Parathyroid adenoma (tissue), 2 donors: ENCODE data around the gene DHDH.

Source experiments
- H2AFZ ChIP-seq: fragments of 300-600 bp; sonication (generic); one replicate; pipeline ENCODE4 v1.7.0; 2017; ENCODE audit warnings: antibody characterized with exemption, mild to moderate bottlenecking
- H3K27ac ChIP-seq: fragments of 300-600 bp; sonication (generic); one replicate; pipeline ENCODE4 v1.7.0; 2017
- H3K27me3 ChIP-seq: fragments of 300-600 bp; sonication (generic); one replicate; pipeline ENCODE4 v1.7.0; 2017; ENCODE audit warnings: low read length; ENCODE audit not compliant: control insufficient read depth, insufficient read depth
- H3K36me3 ChIP-seq: fragments of 300-600 bp; sonication (generic); one replicate; pipeline ENCODE4 v1.7.0; 2017; ENCODE audit warnings: low read length; ENCODE audit not compliant: control insufficient read depth, insufficient read depth
- H3K4me1 ChIP-seq: fragments of 300-600 bp; sonication (generic); one replicate; pipeline ENCODE4 v1.7.0; 2017; ENCODE audit warnings: control low read depth
- H3K4me2 ChIP-seq: fragments of 300-600 bp; sonication (generic); one replicate; pipeline ENCODE4 v1.7.0; 2017; ENCODE audit warnings: low read length
- H3K4me3 ChIP-seq: fragments of 300-600 bp; sonication (generic); one replicate; pipeline ENCODE4 v1.7.0; 2017; ENCODE audit warnings: low read depth, low read length
- H3K79me2 ChIP-seq: fragments of 300-600 bp; sonication (generic); one replicate; pipeline ENCODE4 v1.7.0; 2017; ENCODE audit warnings: control low read depth
- H3K9ac ChIP-seq: fragments of 300-600 bp; sonication (generic); one replicate; pipeline ENCODE4 v1.7.0; 2017; ENCODE audit warnings: mild to moderate bottlenecking
- H3K9me3 ChIP-seq: fragments of 300-600 bp; sonication (generic); one replicate; pipeline ENCODE4 v1.7.0; 2017; ENCODE audit warnings: low read length; ENCODE audit not compliant: control insufficient read depth
- TF ChIP-seq, protein P1 (sequence below): fragments of 300-600 bp; sonication (generic); IDR thresholded peaks from one replicate; pipeline ENCODE4 v1.7.0; 2017; ENCODE audit warnings: antibody characterized with exemption, mild to moderate bottlenecking
- donor health status: primary hyperparathyroidism.

DHDH gene

DNA sequence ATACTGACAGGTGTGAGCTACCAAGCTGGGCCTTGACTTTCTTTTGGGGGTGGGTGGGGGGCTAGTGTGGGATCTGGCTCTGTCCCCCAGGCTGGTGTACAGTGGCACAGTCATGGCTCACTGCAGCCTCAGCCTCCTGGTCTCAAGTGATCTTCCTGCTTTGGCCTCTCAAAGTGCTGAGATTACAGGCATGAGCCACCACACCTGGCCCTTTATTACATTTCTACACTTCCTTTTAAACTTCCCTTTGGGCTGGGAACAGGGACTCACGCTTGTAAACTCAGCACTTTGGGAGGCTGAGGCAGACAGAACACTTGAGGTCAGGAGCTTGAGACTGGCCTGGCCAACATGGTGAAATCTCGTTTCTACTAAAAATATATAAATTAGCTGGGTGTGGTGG is 43.6 kb downstream of the DHDH start:
- H2AFZ ChIP-seq, result no peak overlapping the region
- H3K4me2 ChIP-seq, result no peak overlapping the region
- no peak overlapping the region for H3K4me3 ChIP-seq
- no peaks in the 10 kb centered on the region for H3K4me1 ChIP-seq
- no peaks in the 10 kb centered on the region for H3K9me3 ChIP-seq
- H3K9ac ChIP-seq, result no peak overlapping the region
- TF ChIP-seq, protein P1, sequence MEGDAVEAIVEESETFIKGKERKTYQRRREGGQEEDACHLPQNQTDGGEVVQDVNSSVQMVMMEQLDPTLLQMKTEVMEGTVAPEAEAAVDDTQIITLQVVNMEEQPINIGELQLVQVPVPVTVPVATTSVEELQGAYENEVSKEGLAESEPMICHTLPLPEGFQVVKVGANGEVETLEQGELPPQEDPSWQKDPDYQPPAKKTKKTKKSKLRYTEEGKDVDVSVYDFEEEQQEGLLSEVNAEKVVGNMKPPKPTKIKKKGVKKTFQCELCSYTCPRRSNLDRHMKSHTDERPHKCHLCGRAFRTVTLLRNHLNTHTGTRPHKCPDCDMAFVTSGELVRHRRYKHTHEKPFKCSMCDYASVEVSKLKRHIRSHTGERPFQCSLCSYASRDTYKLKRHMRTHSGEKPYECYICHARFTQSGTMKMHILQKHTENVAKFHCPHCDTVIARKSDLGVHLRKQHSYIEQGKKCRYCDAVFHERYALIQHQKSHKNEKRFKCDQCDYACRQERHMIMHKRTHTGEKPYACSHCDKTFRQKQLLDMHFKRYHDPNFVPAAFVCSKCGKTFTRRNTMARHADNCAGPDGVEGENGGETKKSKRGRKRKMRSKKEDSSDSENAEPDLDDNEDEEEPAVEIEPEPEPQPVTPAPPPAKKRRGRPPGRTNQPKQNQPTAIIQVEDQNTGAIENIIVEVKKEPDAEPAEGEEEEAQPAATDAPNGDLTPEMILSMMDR, result no peak
- no peaks in the 10 kb centered on the region for H3K36me3 ChIP-seq
- H3K27me3 ChIP-seq, result no peaks in the 10 kb centered on the region
- no peak overlapping the region for H3K27ac ChIP-seq
- no peaks in the 10 kb centered on the region for H3K79me2 ChIP-seq

DNA sequence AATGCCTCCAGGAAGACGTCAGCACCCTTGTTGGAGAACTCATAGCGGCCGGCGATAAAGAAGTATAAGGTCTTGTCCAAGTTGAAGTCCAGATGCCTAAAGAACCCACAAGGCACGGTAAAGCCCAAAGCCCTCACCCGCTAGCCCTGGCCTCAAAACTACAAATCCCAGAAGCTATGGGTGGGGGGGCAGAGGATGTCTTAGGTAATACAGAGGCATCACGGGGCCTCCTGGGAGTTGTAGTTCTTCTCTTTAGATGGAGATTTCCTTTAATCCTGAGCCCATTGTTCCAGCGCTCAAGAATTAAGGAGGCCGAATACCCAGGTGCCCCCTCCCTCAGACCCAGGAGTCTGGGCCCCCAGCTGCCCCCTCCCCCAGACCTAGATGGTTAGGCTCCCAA is 48.8 kb downstream of the DHDH start:
- Histone ChIP-seq H3K4me2 (no peak overlapping the region), H3K36me3 (no peaks in the 10 kb centered on the region), H3K27me3 (no peaks in the 10 kb centered on the region), H3K79me2 (no peaks in the 10 kb centered on the region), H3K27ac (no peak overlapping the region), H3K4me1 (no peaks in the 10 kb centered on the region), H3K9me3 (no peaks in the 10 kb centered on the region), H2AFZ (no peak overlapping the region), H3K4me3 (no peak overlapping the region), H3K9ac (no peak overlapping the region)
- TF ChIP-seq, protein P1, result no peak

DNA sequence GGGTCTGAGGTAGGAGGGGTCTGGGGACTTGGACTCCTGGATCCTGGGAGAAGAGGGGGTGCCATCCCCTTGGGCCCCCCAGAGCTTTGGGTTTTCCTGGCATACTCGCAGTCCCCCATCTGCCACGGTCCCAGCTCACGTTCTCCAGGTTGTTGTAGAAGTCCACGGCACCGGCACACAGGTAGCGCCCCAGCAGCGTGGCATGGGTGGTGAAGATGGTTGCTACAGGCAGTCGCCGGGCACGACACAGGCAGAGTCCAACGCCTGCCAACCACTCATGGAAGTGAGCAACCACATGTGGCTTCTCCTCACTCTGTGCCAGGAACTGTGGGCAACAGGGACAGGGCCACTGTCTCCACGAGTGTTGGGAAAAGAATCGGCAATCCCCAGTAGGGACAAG is 52.2 kb downstream of the DHDH start:
- H3K27me3 ChIP-seq, result no peaks in the 10 kb centered on the region
- no peak overlapping the region for H3K27ac ChIP-seq
- H3K9me3 ChIP-seq, result no peaks in the 10 kb centered on the region
- H3K36me3 ChIP-seq, result no peaks in the 10 kb centered on the region
- TF ChIP-seq, protein P1, result no peak
- no peaks in the 10 kb centered on the region for H3K4me1 ChIP-seq
- no peak overlapping the region for H3K4me2 ChIP-seq
- no peaks in the 10 kb centered on the region for H3K79me2 ChIP-seq
- H3K9ac ChIP-seq, result no peak overlapping the region
- no peak overlapping the region for H3K4me3 ChIP-seq
- H2AFZ ChIP-seq, result no peak overlapping the region

GRCh38 chr19:48986211-48986610 is 52.7 kb downstream of the DHDH start:
- no peak overlapping the region for H3K4me2 ChIP-seq
- no peaks in the 10 kb centered on the region for H3K36me3 ChIP-seq
- H3K4me3 ChIP-seq, result no peak overlapping the region
- H3K79me2 ChIP-seq, result no peaks in the 10 kb centered on the region
- no peak overlapping the region for H2AFZ ChIP-seq
- H3K4me1 ChIP-seq, result no peaks in the 10 kb centered on the region
- H3K27me3 ChIP-seq, result no peaks in the 10 kb centered on the region
- no peak overlapping the region for H3K9ac ChIP-seq
- TF ChIP-seq, protein P1, result no peak
- H3K27ac ChIP-seq, result no peak overlapping the region
- H3K9me3 ChIP-seq, result no peaks in the 10 kb centered on the region

- Histone ChIP-seq H3K4me3 (no peak overlapping the region), H3K36me3 (no peaks in the 10 kb centered on the region)
These were observed 53.8 kb downstream of the DHDH start for GRCh38 chr19:48987323-48987722.

More at GRCh38 chr19:48987323-48987722, 53.8 kb downstream of the DHDH start:
- H3K4me2 ChIP-seq, result no peak overlapping the region
- H3K27ac ChIP-seq, result no peak overlapping the region
- no peak overlapping the region for H2AFZ ChIP-seq
- H3K4me1 ChIP-seq, result no peaks in the 10 kb centered on the region
- peaks cover 4% of the 10 kb centered on the region for H3K79me2 ChIP-seq
- no peak overlapping the region for H3K9ac ChIP-seq
- no peaks in the 10 kb centered on the region for H3K9me3 ChIP-seq
- TF ChIP-seq, protein P1, result no peak
- no peaks in the 10 kb centered on the region for H3K27me3 ChIP-seq
